Dendritic cell treated with granulocyte-macrophage colony-stimulating factor and Interleukin-4, amounts not matched to agents 40 ng/mL and 50 ng/mL, for 4 days (primary cell): ENCODE measurements around the gene CLIC1.

Experiments used
- H3K27ac Mint-ChIP-seq: one replicate; pipeline ENCODE4 v1.8.0; 2022; ENCODE audit warnings: mild to moderate bottlenecking, mixed read lengths
- H3K27me3 Mint-ChIP-seq: one replicate; pipeline ENCODE4 v1.8.0; 2022; ENCODE audit warnings: mild to moderate bottlenecking, mixed read lengths
- H3K36me3 Mint-ChIP-seq: one replicate; pipeline ENCODE4 v1.8.0; 2022; ENCODE audit warnings: low read depth, mixed read lengths
- H3K4me1 Mint-ChIP-seq: one replicate; pipeline ENCODE4 v1.8.0; 2022; ENCODE audit warnings: low read depth, mixed read lengths
- H3K4me3 Mint-ChIP-seq: one replicate; pipeline ENCODE4 v1.8.0; 2022; ENCODE audit warnings: mild to moderate bottlenecking, moderate library complexity, mixed read lengths
- H3K9me3 Mint-ChIP-seq: one replicate; pipeline ENCODE4 v1.8.0; 2022; ENCODE audit warnings: mixed read lengths
- intact Hi-C: fragments of 100-400 bp; cut with micrococcal nuclease; formaldehyde crosslinking; loops from one replicate; pipeline ENCODE4 v1.15.0; 2022

The CLIC1 gene

GRCh38 chr6:31776485-31776988, 40.2 kb upstream of the CLIC1 start:
- Mint-ChIP-seq H3K9me3 (no peaks in the 10 kb centered on the region), H3K27me3 (peaks cover 4% of the 10 kb centered on the region), H3K4me1 (peaks cover 45% of the 10 kb centered on the region), H3K36me3 (peaks cover 37% of the 10 kb centered on the region), H3K27ac (peak overlapping the region; percentile 50), H3K4me3 (peak overlapping the region; percentile 0)
- intact Hi-C loops, result no loop called here

DNA sequence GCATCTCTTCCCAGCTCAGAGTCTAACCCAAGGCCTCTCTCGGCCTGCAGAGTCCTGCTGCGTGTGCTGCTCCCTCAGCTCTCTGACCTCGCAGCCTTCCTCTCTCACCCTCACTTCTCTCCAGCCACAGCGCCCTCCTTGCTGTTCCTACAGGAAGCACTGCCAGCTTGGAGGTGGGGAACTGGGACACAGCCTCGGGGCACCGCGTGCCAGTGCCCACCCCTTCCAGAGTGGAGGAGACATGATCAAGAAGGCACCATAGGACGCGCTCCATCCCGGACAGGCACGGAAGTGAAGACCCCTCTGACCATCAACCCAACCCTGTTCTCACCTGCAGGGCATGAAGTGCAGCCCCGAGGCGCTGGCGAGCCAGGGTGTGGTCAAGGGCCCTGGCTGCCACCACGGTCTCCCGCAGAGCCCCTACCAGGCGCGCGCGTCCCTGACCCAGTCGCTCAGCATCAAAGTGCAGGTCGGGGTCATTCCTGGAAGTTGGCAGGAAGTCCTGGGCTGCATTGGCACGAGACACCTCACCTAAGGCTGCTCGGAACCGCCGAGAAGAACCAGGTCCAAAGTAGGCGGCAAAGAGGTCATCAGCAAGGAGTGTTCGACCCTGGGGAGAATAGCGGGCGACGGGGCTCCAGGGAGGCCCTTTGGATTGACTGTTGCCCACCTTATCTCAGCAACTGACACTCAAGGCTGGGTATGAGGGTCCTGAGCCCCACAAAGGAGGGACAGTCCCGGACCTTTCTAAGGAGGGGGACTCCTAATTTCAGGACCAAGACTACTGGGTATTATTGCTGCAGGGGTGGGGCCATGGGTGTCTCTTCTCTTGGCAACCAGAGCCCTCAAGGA, 39.5 kb upstream of the CLIC1 start:
- peaks cover 4% of the 10 kb centered on the region for H3K27me3 Mint-ChIP-seq
- H3K9me3 Mint-ChIP-seq, result no peaks in the 10 kb centered on the region
- H3K4me1 Mint-ChIP-seq, result peaks cover 45% of the 10 kb centered on the region
- peak overlapping the region; percentile 50 for H3K27ac Mint-ChIP-seq
- intact Hi-C loops, result no loop called here
- peak overlapping the region; percentile 0 for H3K4me3 Mint-ChIP-seq
- H3K36me3 Mint-ChIP-seq, result peaks cover 30% of the 10 kb centered on the region

- Mint-ChIP-seq H3K4me3 (no peak overlapping the region), H3K36me3 (peaks cover 23% of the 10 kb centered on the region), H3K27ac (peak overlapping the region; percentile 29), H3K9me3 (no peaks in the 10 kb centered on the region), H3K4me1 (peaks cover 45% of the 10 kb centered on the region), H3K27me3 (peaks cover 4% of the 10 kb centered on the region)
- intact Hi-C loops, result no loop called here
Observed at GRCh38 chr6:31775184-31775583, 38.9 kb upstream of the CLIC1 start.

DNA sequence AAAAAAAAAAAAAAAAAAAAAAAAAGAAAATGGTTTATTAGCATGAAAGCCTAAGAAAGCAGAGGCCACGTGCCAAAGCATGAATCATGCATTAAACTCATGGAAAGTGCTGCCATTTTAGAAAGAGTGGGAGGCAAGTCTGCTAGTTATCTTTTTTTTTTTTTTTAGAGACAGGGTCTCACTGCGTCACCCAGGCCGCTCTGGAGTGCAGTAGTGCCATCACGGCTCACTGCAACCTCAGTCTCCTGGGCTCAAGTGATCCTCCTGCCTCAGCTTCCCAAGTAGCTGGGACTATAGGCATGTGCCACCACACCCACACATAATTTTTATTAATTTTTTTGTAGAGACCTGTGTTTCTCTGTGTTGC, 35.6 kb upstream of the CLIC1 start:
- H3K27me3 Mint-ChIP-seq, result peaks cover 4% of the 10 kb centered on the region
- intact Hi-C loops, result loop anchor here (1.0 kb wide), 1 partner anchor 58 kb away; no protein-coding TSS in a partner anchor
- H3K4me3 Mint-ChIP-seq, result no peak overlapping the region
- H3K4me1 Mint-ChIP-seq, result peaks cover 60% of the 10 kb centered on the region
- no peaks in the 10 kb centered on the region for H3K9me3 Mint-ChIP-seq
- no peaks in the 10 kb centered on the region for H3K36me3 Mint-ChIP-seq
- H3K27ac Mint-ChIP-seq, result no peak overlapping the region

GRCh38 chr6:31770860-31771259, 34.5 kb upstream of the CLIC1 start:
- H3K27ac Mint-ChIP-seq, result no peak overlapping the region
- H3K36me3 Mint-ChIP-seq, result no peaks in the 10 kb centered on the region
- intact Hi-C loops, result no loop called here
- H3K4me3 Mint-ChIP-seq, result no peak overlapping the region
- H3K27me3 Mint-ChIP-seq, result peaks cover 2% of the 10 kb centered on the region
- H3K4me1 Mint-ChIP-seq, result peaks cover 49% of the 10 kb centered on the region
- no peaks in the 10 kb centered on the region for H3K9me3 Mint-ChIP-seq

DNA sequence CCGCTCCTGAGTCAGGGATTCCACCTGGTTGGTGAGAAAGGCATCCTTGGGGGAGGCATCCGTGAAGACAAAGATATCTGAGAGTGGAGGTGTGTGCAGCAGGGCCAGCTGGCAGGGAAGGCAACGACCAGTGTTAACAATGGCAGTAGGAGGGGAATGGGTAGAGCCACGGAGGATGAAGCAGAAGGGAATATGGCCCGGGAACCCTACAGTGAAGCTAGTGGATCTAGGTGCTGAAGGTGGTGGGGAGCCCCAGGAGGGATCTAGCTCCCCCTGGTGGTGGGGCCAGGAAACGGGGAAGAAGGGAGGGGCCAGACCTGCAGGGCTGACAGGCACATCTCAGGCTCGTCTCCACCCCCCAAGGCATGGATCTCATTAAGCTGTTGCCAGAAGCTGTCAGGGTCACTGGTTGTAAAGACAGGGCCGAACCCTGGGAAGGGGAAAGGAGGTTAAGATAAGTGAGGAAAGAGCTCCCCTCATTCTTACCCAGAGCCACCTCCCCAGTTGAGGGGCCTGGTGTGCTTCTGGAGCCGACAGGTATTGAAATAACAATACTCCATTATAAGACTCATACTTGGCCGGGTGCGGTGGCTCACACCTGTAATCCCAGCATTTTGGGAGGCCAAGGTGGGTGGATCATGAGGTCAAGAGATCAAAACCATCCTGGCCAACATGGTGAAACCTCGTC, 33.5 kb upstream of the CLIC1 start:
- Mint-ChIP-seq H3K4me3 (no peak overlapping the region), H3K36me3 (no peaks in the 10 kb centered on the region), H3K27ac (peak overlapping the region; percentile 33), H3K9me3 (no peaks in the 10 kb centered on the region), H3K4me1 (peaks cover 44% of the 10 kb centered on the region), H3K27me3 (peaks cover 3% of the 10 kb centered on the region)
- intact Hi-C loops, result loop anchor here (2.0 kb wide), 3 partner anchors 31 to 89 kb away; partner anchors contain the start of genes DDAH2 and LY6G5C

GRCh38 chr6:31768363-31769257, 32.3 kb upstream of the CLIC1 start:
- H3K9me3 Mint-ChIP-seq, result no peaks in the 10 kb centered on the region
- peaks cover 47% of the 10 kb centered on the region for H3K4me1 Mint-ChIP-seq
- H3K27me3 Mint-ChIP-seq, result peaks cover 3% of the 10 kb centered on the region
- H3K4me3 Mint-ChIP-seq, result peak overlapping the region; percentile 51
- intact Hi-C loops, result loop anchor here (2.0 kb wide), 3 partner anchors 30 to 88 kb away; partner anchors contain the start of genes DDAH2 and LY6G5C
- peak overlapping the region; percentile 33 for H3K27ac Mint-ChIP-seq
- H3K36me3 Mint-ChIP-seq, result peaks cover 2% of the 10 kb centered on the region

DNA sequence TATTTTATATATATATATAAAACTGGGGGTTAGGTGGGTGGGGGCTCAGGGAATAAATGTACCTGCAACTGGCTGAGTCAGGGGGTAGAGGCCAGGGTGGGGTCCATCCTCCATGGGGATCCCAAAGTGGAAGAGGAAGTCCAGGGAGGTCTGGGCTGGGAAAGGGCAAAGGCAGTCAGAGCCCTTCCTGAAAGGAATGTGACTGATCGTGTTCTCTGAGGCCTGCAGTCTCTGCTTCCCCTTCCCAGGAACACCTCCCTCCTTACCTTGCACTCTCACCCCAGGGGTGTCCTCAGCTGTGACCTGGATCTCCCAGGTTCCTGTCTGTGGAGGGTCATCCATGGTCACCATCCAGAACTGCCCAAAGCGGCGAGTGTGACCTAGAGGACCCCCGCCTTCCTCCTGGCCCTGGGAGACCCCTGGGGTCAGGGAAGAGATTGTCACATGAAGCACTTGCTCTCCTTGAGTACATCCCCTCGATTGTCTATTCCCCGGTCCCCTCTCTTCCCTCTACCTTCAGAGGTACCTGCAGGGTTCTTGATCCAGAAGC, 30.8 kb upstream of the CLIC1 start:
- Mint-ChIP-seq H3K4me3 (no peak overlapping the region), H3K27ac (peak overlapping the region; percentile 33), H3K9me3 (no peaks in the 10 kb centered on the region), H3K36me3 (peaks cover 11% of the 10 kb centered on the region), H3K4me1 (peaks cover 42% of the 10 kb centered on the region), H3K27me3 (peaks cover 3% of the 10 kb centered on the region)
- intact Hi-C loops, result no loop called here

DNA sequence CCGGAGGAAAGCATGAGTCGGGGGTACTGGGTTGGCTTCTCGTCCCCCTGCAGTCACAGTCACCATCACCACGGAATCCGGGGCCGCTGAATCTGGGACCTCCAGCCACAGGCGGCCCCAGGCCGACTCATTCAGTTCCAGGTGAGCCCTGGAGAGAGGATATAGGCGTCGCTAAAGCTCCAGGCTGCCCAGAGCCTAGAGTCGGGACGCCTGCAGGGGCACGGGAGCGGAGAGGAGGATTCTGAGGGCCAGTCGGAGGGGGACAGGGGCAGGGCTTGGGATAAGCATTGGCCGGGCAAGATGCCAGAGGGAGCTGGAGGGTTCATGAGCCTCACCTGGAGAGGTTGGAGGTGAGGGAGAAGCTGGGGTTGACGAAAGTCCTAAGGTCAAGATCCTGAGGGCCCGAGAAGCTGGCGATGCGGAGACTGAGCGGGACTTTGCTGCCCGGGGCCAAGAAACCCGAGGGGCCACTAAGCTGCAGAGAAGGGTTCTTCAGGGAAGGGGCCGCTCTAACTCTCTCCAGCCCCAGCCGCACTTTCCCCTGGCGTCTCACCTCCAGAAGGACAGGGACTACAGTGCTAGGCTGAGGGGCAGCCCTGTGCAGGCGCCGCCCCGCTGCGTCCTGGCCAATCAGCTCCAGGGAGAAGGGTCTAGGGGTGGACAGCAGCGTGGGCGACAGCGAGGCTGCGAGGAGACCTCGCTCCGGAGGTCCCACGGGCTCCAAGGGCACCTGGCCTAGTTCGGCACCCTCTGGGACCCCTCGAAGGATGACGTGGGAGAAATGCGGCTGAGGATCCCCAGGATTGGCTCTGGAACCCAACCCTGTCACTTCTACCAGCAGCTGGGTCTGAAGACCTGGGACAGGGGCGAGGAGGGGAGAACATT, 29.8 kb upstream of the CLIC1 start:
- Mint-ChIP-seq H3K27me3 (peaks cover 3% of the 10 kb centered on the region), H3K36me3 (peaks cover 21% of the 10 kb centered on the region), H3K4me1 (peaks cover 42% of the 10 kb centered on the region), H3K27ac (peak overlapping the region; percentile 33), H3K4me3 (no peak overlapping the region), H3K9me3 (no peaks in the 10 kb centered on the region)
- intact Hi-C loops, result no loop called here

DNA sequence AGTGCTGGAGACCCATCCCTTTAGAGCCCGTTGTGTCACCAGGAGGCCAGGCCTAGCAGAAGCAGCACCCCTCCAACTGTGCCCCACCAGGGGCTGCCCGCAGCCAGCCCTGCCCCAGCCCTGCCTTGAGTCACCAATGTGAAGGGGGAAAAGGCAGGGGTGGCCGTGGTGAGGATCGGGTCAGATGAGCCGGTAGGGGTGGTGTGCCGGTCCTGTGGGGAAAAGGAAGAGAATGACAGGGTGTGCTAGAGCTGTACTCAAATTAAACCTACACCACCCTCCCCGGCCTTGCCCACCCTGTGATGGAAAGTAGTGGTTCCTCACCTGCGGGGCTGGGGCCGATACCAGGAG, 29.2 kb upstream of the CLIC1 start:
- H3K27ac Mint-ChIP-seq, result peak overlapping the region; percentile 33
- no peak overlapping the region for H3K4me3 Mint-ChIP-seq
- H3K36me3 Mint-ChIP-seq, result peaks cover 28% of the 10 kb centered on the region
- H3K27me3 Mint-ChIP-seq, result peaks cover 3% of the 10 kb centered on the region
- no peaks in the 10 kb centered on the region for H3K9me3 Mint-ChIP-seq
- H3K4me1 Mint-ChIP-seq, result peaks cover 42% of the 10 kb centered on the region
- intact Hi-C loops, result no loop called here

DNA sequence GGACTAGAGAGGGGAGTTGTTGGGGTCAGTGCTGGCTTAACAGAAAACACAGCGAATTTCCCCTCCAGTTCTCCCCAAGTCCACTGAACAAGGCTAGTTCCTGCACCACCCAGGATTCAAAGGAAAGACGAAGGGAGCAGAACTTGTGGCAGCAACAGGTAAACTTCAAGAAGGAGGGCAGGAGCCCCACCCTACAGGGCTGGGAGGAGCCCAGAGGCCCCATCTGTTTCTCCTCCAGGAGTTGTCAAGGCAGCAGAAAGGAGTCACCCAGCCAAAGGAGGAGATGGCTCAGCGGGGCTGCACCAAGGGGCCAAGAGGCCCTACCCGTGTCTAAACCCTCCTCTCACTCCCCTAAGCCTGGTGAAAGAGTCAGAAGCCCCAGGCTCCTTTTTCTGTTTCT, 27.9 kb upstream of the CLIC1 start:
- peaks cover 3% of the 10 kb centered on the region for H3K27me3 Mint-ChIP-seq
- no peak overlapping the region for H3K27ac Mint-ChIP-seq
- H3K4me1 Mint-ChIP-seq, result peaks cover 32% of the 10 kb centered on the region
- H3K4me3 Mint-ChIP-seq, result no peak overlapping the region
- intact Hi-C loops, result no loop called here
- no peaks in the 10 kb centered on the region for H3K9me3 Mint-ChIP-seq
- H3K36me3 Mint-ChIP-seq, result peaks cover 41% of the 10 kb centered on the region

GRCh38 chr6:31763619-31763940, 27.2 kb upstream of the CLIC1 start:
- Mint-ChIP-seq H3K9me3 (no peaks in the 10 kb centered on the region), H3K27ac (no peak overlapping the region), H3K4me1 (peaks cover 26% of the 10 kb centered on the region), H3K4me3 (no peak overlapping the region), H3K27me3 (peaks cover 3% of the 10 kb centered on the region), H3K36me3 (peaks cover 46% of the 10 kb centered on the region)
- intact Hi-C loops, result no loop called here
